Measurements from ENCODE around the gene VSX1. TPM values are rescaled to one million over a fixed set of nuclear protein-coding genes. Genes with fewer than 3 reads are reported as not detected.

VSX1 gene
- total and polyA plus RNA-seq, 4 donors, result 0.03 to 0.08 TPM; not detected in 2

DNA sequence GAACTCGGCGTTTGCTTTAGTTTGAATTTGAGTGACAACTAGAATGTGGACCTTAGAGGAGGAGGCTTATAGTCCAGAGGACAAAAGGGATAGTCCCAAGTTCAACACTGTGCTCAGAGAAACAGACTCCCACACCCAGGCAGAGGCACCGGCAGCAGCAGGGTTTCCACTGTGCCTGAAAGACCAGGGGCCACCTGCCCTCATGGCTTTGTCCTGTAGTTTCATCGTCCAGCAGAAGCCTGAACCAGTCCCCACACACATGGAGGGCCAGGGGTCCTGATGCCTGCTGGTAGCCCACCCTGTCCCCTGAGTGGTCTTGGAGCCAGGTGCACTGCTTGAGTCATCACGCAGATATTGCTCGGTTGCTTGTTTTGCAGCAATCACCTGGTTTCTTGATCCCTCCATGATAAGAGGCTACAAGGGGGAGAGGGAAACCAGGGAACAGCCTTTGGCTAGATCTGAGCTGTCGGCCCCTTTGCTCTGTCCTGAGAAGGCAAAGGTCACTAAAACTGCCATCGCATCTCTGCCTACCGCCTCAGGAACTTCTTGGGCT lies 16.8 kb downstream of the VSX1 start:
- WGBS, result 33% methylated on average over 9 of the region's 9 CpGs
- Histone ChIP-seq H3K36me3 (ENCODE audit: control insufficient read depth in 4 of 4, insufficient read depth in 3 of 4, low read depth in 1 of 4, low read length in 3 of 4) (no peaks in the 10 kb centered on the region), H3K27ac (ENCODE audit: low read depth in 1 of 2, low read length in 2 of 2) (no peak overlapping the region), H3K4me1 (ENCODE audit: control insufficient read depth in 4 of 4, insufficient read depth in 4 of 4, low read length in 3 of 4) (peaks cover 0 to 22% (median 17%) of the 10 kb centered on the region in 4 donors), H3K9ac (ENCODE audit: low read depth in 1 of 2, low read length in 2 of 2) (no peak overlapping the region), H3K4me3 (ENCODE audit: low read depth in 1 of 3, low read length in 3 of 3) (no peak overlapping the region), H3K27me3 (ENCODE audit: control insufficient read depth in 4 of 4, insufficient read depth in 4 of 4, low read length in 3 of 4) (no peaks in the 10 kb centered on the region), H3K9me3 (ENCODE audit: control insufficient read depth in 4 of 4, low read length in 3 of 4) (peaks cover 0 to 2% (median 0%) of the 10 kb centered on the region in 4 donors)
- DNase-seq (ENCODE audit: low spot score), result no peak
- TF ChIP-seq, protein P1, sequence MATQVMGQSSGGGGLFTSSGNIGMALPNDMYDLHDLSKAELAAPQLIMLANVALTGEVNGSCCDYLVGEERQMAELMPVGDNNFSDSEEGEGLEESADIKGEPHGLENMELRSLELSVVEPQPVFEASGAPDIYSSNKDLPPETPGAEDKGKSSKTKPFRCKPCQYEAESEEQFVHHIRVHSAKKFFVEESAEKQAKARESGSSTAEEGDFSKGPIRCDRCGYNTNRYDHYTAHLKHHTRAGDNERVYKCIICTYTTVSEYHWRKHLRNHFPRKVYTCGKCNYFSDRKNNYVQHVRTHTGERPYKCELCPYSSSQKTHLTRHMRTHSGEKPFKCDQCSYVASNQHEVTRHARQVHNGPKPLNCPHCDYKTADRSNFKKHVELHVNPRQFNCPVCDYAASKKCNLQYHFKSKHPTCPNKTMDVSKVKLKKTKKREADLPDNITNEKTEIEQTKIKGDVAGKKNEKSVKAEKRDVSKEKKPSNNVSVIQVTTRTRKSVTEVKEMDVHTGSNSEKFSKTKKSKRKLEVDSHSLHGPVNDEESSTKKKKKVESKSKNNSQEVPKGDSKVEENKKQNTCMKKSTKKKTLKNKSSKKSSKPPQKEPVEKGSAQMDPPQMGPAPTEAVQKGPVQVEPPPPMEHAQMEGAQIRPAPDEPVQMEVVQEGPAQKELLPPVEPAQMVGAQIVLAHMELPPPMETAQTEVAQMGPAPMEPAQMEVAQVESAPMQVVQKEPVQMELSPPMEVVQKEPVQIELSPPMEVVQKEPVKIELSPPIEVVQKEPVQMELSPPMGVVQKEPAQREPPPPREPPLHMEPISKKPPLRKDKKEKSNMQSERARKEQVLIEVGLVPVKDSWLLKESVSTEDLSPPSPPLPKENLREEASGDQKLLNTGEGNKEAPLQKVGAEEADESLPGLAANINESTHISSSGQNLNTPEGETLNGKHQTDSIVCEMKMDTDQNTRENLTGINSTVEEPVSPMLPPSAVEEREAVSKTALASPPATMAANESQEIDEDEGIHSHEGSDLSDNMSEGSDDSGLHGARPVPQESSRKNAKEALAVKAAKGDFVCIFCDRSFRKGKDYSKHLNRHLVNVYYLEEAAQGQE (IDR thresholded peaks at IDR 0.05), result no peak
- TF ChIP-seq YY1 (IDR thresholded peaks at IDR 0.05) (no peak), HNF4G (IDR thresholded peaks at IDR 0.05) (peak; percentile 49), HNF4A (conservative IDR thresholded peaks at IDR 0.05) (peak; percentile 58 to 91)

DNA sequence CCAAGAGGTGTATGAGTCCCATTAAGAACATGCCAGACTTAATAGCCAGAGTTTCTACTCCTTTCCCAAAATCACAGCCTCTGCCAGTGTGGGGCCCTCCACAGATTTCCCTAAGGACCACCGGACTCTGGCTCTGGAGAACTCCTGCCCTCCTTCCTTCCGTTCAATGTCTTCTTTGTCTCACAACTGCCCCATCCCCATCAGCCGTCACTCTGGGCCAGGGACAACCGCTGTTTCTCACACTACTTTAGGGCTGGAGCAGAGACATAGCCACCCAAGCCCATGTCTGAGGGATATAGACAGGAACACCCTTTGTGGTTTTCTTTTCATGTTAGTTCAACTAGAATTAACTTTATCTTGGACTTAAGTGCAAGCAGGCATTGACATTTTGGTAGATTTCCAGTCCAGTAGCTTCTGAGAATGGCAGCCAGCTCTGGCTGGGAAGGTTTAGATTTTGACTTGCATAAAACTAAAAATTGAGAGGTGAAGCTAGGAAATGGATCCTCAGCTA lies 17.3 kb downstream of the VSX1 start:
- 95% methylated on average over 4 of the region's 4 CpGs for WGBS
- H3K9me3 ChIP-seq (ENCODE audit: control insufficient read depth in 4 of 4, low read length in 3 of 4), result peaks cover 0 to 2% (median 0%) of the 10 kb centered on the region in 4 donors
- no peak for DNase-seq (ENCODE audit: low spot score)
- H3K4me1 ChIP-seq (ENCODE audit: control insufficient read depth in 4 of 4, insufficient read depth in 4 of 4, low read length in 3 of 4), result peaks cover 0 to 22% (median 17%) of the 10 kb centered on the region in 4 donors
- no peak overlapping the region for H3K9ac ChIP-seq (ENCODE audit: low read depth in 1 of 2, low read length in 2 of 2)
- TF ChIP-seq RAD21 (IDR thresholded peaks at IDR 0.05) (no peak), EGR1 (IDR thresholded peaks at IDR 0.05; ENCODE audit: low read depth in 2 of 2) (no peak)
- TF ChIP-seq, protein P1 (IDR thresholded peaks at IDR 0.05), result no peak
- H3K27me3 ChIP-seq (ENCODE audit: control insufficient read depth in 4 of 4, insufficient read depth in 4 of 4, low read length in 3 of 4), result no peaks in the 10 kb centered on the region
- no peak overlapping the region for H3K4me3 ChIP-seq (ENCODE audit: low read depth in 1 of 3, low read length in 3 of 3)
- no peak overlapping the region for H3K27ac ChIP-seq (ENCODE audit: low read depth in 1 of 2, low read length in 2 of 2)
- H3K36me3 ChIP-seq (ENCODE audit: control insufficient read depth in 4 of 4, insufficient read depth in 3 of 4, low read depth in 1 of 4, low read length in 3 of 4), result no peaks in the 10 kb centered on the region

DNA sequence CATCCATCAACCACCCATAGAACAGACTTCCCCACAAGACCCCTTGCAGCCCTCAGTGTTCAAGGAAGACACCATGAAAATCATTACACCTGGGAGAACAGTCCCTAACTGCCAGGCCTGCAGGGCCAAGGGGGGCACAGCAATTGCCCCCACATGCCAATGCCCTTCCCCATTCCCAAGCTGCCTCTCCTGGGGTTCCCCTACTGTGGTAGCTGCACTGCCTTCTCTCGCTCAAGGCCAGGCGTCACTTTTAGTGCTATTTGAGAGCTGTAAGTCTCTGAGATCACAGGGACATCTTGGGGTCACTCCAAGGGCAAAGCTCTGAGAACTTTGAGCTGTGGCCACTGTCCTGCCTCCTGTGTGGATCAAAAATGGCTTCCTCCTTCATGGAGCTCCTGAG lies 18.0 kb downstream of the VSX1 start:
- 96% methylated on average over 2 of the region's 2 CpGs for WGBS
- no peak overlapping the region for H3K27ac ChIP-seq (ENCODE audit: low read depth in 1 of 2, low read length in 2 of 2)
- peaks cover 0 to 22% (median 17%) of the 10 kb centered on the region in 4 donors for H3K4me1 ChIP-seq (ENCODE audit: control insufficient read depth in 4 of 4, insufficient read depth in 4 of 4, low read length in 3 of 4)
- H3K27me3 ChIP-seq (ENCODE audit: control insufficient read depth in 4 of 4, insufficient read depth in 4 of 4, low read length in 3 of 4), result no peaks in the 10 kb centered on the region
- H3K4me3 ChIP-seq (ENCODE audit: low read depth in 1 of 3, low read length in 3 of 3), result no peak overlapping the region
- H3K9me3 ChIP-seq (ENCODE audit: control insufficient read depth in 4 of 4, low read length in 3 of 4), result no peaks in the 10 kb centered on the region
- H3K36me3 ChIP-seq (ENCODE audit: control insufficient read depth in 4 of 4, insufficient read depth in 3 of 4, low read depth in 1 of 4, low read length in 3 of 4), result no peaks in the 10 kb centered on the region
- no peak for DNase-seq (ENCODE audit: low spot score)
- no peak overlapping the region for H3K9ac ChIP-seq (ENCODE audit: low read depth in 1 of 2, low read length in 2 of 2)
- TF ChIP-seq, protein P2, sequence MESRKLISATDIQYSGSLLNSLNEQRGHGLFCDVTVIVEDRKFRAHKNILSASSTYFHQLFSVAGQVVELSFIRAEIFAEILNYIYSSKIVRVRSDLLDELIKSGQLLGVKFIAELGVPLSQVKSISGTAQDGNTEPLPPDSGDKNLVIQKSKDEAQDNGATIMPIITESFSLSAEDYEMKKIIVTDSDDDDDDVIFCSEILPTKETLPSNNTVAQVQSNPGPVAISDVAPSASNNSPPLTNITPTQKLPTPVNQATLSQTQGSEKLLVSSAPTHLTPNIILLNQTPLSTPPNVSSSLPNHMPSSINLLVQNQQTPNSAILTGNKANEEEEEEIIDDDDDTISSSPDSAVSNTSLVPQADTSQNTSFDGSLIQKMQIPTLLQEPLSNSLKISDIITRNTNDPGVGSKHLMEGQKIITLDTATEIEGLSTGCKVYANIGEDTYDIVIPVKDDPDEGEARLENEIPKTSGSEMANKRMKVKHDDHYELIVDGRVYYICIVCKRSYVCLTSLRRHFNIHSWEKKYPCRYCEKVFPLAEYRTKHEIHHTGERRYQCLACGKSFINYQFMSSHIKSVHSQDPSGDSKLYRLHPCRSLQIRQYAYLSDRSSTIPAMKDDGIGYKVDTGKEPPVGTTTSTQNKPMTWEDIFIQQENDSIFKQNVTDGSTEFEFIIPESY (IDR thresholded peaks at IDR 0.05), result no peak
- TF ChIP-seq, protein P3, sequence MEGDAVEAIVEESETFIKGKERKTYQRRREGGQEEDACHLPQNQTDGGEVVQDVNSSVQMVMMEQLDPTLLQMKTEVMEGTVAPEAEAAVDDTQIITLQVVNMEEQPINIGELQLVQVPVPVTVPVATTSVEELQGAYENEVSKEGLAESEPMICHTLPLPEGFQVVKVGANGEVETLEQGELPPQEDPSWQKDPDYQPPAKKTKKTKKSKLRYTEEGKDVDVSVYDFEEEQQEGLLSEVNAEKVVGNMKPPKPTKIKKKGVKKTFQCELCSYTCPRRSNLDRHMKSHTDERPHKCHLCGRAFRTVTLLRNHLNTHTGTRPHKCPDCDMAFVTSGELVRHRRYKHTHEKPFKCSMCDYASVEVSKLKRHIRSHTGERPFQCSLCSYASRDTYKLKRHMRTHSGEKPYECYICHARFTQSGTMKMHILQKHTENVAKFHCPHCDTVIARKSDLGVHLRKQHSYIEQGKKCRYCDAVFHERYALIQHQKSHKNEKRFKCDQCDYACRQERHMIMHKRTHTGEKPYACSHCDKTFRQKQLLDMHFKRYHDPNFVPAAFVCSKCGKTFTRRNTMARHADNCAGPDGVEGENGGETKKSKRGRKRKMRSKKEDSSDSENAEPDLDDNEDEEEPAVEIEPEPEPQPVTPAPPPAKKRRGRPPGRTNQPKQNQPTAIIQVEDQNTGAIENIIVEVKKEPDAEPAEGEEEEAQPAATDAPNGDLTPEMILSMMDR (IDR thresholded peaks at IDR 0.05; ENCODE audit: low read depth, low read length, missing input control), result no peak
- TF ChIP-seq GABPA (IDR thresholded peaks at IDR 0.05 in 1 of 2, conservative IDR thresholded peaks at IDR 0.05 in 1 of 2), result no peak
- TF ChIP-seq, protein P4, sequence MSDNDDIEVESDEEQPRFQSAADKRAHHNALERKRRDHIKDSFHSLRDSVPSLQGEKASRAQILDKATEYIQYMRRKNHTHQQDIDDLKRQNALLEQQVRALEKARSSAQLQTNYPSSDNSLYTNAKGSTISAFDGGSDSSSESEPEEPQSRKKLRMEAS (IDR thresholded peaks at IDR 0.05), result no peak
- no peak for TF ChIP-seq RAD21 (IDR thresholded peaks at IDR 0.05)
- TF ChIP-seq FOXA1 (IDR thresholded peaks at IDR 0.05), result no peak
- TF ChIP-seq YY1 (IDR thresholded peaks at IDR 0.05), result no peak
- no peak for TF ChIP-seq SP1 (IDR thresholded peaks at IDR 0.05)
- TF ChIP-seq HNF4A (conservative IDR thresholded peaks at IDR 0.05), result no peak
- TF ChIP-seq, protein P5, sequence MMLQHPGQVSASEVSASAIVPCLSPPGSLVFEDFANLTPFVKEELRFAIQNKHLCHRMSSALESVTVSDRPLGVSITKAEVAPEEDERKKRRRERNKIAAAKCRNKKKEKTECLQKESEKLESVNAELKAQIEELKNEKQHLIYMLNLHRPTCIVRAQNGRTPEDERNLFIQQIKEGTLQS (IDR thresholded peaks at IDR 0.05), result no peak
